ENCODE measurements around the gene ZNRF3.
"Not testable (repeated sequence)": the region's sequence is repeated elsewhere in the genome, so short reads cannot be mapped to it uniquely, and the experiment has no call there.

Gene ZNRF3

GRCh38 chr22:28947125-28947524 is 63.8 kb downstream of the ZNRF3 start:
- TF ChIP-seq CTCF (IDR thresholded peaks at IDR 0.05; ENCODE audit: low read depth, low read length) (no peak), EZH2phosphoT487 (IDR thresholded peaks at IDR 0.05; ENCODE audit: low read depth) (no peak)
- no peak overlapping the region for H3K9ac ChIP-seq (ENCODE audit: low read length)
- no peak overlapping the region for H3K27ac ChIP-seq (ENCODE audit: low read length)
- no peak overlapping the region for H3K4me2 ChIP-seq (ENCODE audit: low read length)
- H3K4me1 ChIP-seq (ENCODE audit: low read length) = peaks cover 27% of the 10 kb centered on the region
- H3K9me3 ChIP-seq (ENCODE audit: insufficient read depth, low read length) = peaks cover 15% of the 10 kb centered on the region
- peaks cover 15% of the 10 kb centered on the region for H3K36me3 ChIP-seq (replicated peaks; ENCODE audit: low read depth, low read length)
- no peaks in the 10 kb centered on the region for H3K27me3 ChIP-seq (ENCODE audit: low read depth, low read length)
- no peak overlapping the region for H3K4me3 ChIP-seq (ENCODE audit: low read length)
- H3K79me2 ChIP-seq (ENCODE audit: low read length) = peaks cover 69% of the 10 kb centered on the region
- H4K20me1 ChIP-seq (ENCODE audit: insufficient read depth, low read length) = peaks cover 19% of the 10 kb centered on the region
- H2AFZ ChIP-seq (ENCODE audit: low read depth, low read length) = no peak overlapping the region

- Histone ChIP-seq H3K4me2 (ENCODE audit: low read length) (no peak overlapping the region), H3K27me3 (ENCODE audit: low read depth, low read length) (no peaks in the 10 kb centered on the region), H2AFZ (ENCODE audit: low read depth, low read length) (no peak overlapping the region), H3K79me2 (ENCODE audit: low read length) (peaks cover 71% of the 10 kb centered on the region), H4K20me1 (ENCODE audit: insufficient read depth, low read length) (peaks cover 19% of the 10 kb centered on the region), H3K36me3 (replicated peaks; ENCODE audit: low read depth, low read length) (peaks cover 15% of the 10 kb centered on the region), H3K4me1 (ENCODE audit: low read length) (peaks cover 20% of the 10 kb centered on the region), H3K9me3 (ENCODE audit: insufficient read depth, low read length) (peaks cover 15% of the 10 kb centered on the region), H3K9ac (ENCODE audit: low read length) (no peak overlapping the region), H3K27ac (ENCODE audit: low read length) (no peak overlapping the region), H3K4me3 (ENCODE audit: low read length) (no peak overlapping the region)
- TF ChIP-seq EZH2phosphoT487 (IDR thresholded peaks at IDR 0.05; ENCODE audit: low read depth) = no peak
- no peak for TF ChIP-seq CTCF (IDR thresholded peaks at IDR 0.05; ENCODE audit: low read depth, low read length)
Measured at GRCh38 chr22:28948424-28948823, 65.1 kb downstream of the ZNRF3 start.

GRCh38 chr22:28948860-28949551 is 65.6 kb downstream of the ZNRF3 start:
- not testable (repeated sequence) for H3K27me3 ChIP-seq (ENCODE audit: low read depth, low read length); H3K27ac ChIP-seq (ENCODE audit: low read length); H3K9ac ChIP-seq (ENCODE audit: low read length); H3K4me2 ChIP-seq (ENCODE audit: low read length); H3K4me3 ChIP-seq (ENCODE audit: low read length); H2AFZ ChIP-seq (ENCODE audit: low read depth, low read length)
- H4K20me1 ChIP-seq (ENCODE audit: insufficient read depth, low read length) = peaks cover 19% of the 10 kb centered on the region
- H3K9me3 ChIP-seq (ENCODE audit: insufficient read depth, low read length) = peaks cover 15% of the 10 kb centered on the region
- H3K4me1 ChIP-seq (ENCODE audit: low read length) = peaks cover 15% of the 10 kb centered on the region
- peaks cover 15% of the 10 kb centered on the region for H3K36me3 ChIP-seq (replicated peaks; ENCODE audit: low read depth, low read length)
- H3K79me2 ChIP-seq (ENCODE audit: low read length) = peaks cover 72% of the 10 kb centered on the region

- H3K4me2 ChIP-seq (ENCODE audit: low read length) = peak overlapping the region; percentile 35
- H3K27me3 ChIP-seq (ENCODE audit: low read depth, low read length) = no peaks in the 10 kb centered on the region
- peaks cover 19% of the 10 kb centered on the region for H4K20me1 ChIP-seq (ENCODE audit: insufficient read depth, low read length)
- H2AFZ ChIP-seq (ENCODE audit: low read depth, low read length) = no peak overlapping the region
- H3K36me3 ChIP-seq (replicated peaks; ENCODE audit: low read depth, low read length) = peaks cover 15% of the 10 kb centered on the region
- no peak overlapping the region for H3K27ac ChIP-seq (ENCODE audit: low read length)
- H3K4me3 ChIP-seq (ENCODE audit: low read length) = no peak overlapping the region
- TF ChIP-seq CTCF (IDR thresholded peaks at IDR 0.05; ENCODE audit: low read depth, low read length) (no peak), EZH2phosphoT487 (IDR thresholded peaks at IDR 0.05; ENCODE audit: low read depth) (no peak)
- H3K9me3 ChIP-seq (ENCODE audit: insufficient read depth, low read length) = peaks cover 15% of the 10 kb centered on the region
- peaks cover 78% of the 10 kb centered on the region for H3K79me2 ChIP-seq (ENCODE audit: low read length)
- peaks cover 15% of the 10 kb centered on the region for H3K4me1 ChIP-seq (ENCODE audit: low read length)
- no peak overlapping the region for H3K9ac ChIP-seq (ENCODE audit: low read length)
Measured at GRCh38 chr22:28949788-28950187, 66.4 kb downstream of the ZNRF3 start.
